Fibroblast of lung (primary cell): ENCODE data around the gene UBE2QL1.

Experiments used
- CTCF ChIP-seq, 2 donors: IDR thresholded peaks in 1 of 2; conservative IDR thresholded peaks in 1 of 2; 1 replicate in 1 of 2; 2 replicates in 1 of 2; pipeline ENCODE4 v1.5.1; 2011 to 2012; ENCODE audit warnings: low read length in 2 of 2, control low read depth in 1 of 2, inconsistent platforms in 1 of 2, low read depth in 1 of 2, mild to moderate bottlenecking in 1 of 2
- EZH2 ChIP-seq: IDR thresholded peaks from 2 replicates; pipeline ENCODE4 v1.5.1; 2012; ENCODE audit warnings: low read length, control low read depth, mild to moderate bottlenecking; ENCODE audit errors: missing control alignments

GRCh38 chr5:6508931-6509330, 60.3 kb downstream of the UBE2QL1 start:
- TF ChIP-seq CTCF (conservative IDR thresholded peaks at IDR 0.05 in 1 of 2, IDR thresholded peaks at IDR 0.05 in 1 of 2; ENCODE audit: low read depth in 1 of 2, low read length in 2 of 2) = no peak
- no peak for TF ChIP-seq EZH2
